ENCODE data around the gene L3MBTL4.

- TF ChIP-seq POLR2A (IDR thresholded peaks at IDR 0.05) (no peak), CTCF (IDR thresholded peaks at IDR 0.05) (no peak)
Measured at GRCh38 chr18:5937121-5937520, 477.6 kb downstream of the L3MBTL4 start.
